Measurements from ENCODE around the gene GPX4.

The GPX4 gene, protein sequence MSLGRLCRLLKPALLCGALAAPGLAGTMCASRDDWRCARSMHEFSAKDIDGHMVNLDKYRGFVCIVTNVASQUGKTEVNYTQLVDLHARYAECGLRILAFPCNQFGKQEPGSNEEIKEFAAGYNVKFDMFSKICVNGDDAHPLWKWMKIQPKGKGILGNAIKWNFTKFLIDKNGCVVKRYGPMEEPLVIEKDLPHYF
- total RNA-seq: 111 to 145 reads per million in 2 donors

DNA sequence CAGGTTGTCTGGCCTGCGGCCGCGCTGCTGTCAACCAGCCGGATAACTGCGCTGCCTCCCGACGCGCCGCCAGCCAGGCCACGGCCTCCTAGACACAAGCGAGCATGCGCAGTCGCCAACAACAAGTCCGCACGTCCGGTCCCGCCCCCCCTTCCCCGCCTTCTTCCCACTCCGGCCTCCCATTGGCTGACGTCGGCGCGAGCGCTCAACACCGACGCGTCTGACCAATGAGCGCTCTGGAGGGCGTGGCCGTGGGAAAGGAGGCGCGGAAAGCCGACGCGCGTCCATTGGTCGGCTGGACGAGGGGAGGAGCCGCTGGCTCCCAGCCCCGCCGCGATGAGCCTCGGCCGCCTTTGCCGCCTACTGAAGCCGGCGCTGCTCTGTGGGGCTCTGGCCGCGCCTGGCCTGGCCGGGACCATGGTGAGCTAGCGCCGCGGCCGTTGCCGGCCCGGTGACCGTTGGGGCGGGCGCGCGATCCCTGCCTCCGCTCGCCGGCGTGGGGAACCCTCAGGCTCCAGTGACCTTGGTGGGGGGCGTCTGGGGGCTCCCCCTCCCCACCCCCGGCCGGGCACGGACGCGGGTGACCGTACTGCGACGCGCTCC is at the start of gene GPX4:
TSS of gene GPX4 (plus strand) at position 287 of the 603 bp plus-strand sequence. CDS start at position 337, 50 bp downstream.
- DNase-seq: peak; percentile 98

DNA sequence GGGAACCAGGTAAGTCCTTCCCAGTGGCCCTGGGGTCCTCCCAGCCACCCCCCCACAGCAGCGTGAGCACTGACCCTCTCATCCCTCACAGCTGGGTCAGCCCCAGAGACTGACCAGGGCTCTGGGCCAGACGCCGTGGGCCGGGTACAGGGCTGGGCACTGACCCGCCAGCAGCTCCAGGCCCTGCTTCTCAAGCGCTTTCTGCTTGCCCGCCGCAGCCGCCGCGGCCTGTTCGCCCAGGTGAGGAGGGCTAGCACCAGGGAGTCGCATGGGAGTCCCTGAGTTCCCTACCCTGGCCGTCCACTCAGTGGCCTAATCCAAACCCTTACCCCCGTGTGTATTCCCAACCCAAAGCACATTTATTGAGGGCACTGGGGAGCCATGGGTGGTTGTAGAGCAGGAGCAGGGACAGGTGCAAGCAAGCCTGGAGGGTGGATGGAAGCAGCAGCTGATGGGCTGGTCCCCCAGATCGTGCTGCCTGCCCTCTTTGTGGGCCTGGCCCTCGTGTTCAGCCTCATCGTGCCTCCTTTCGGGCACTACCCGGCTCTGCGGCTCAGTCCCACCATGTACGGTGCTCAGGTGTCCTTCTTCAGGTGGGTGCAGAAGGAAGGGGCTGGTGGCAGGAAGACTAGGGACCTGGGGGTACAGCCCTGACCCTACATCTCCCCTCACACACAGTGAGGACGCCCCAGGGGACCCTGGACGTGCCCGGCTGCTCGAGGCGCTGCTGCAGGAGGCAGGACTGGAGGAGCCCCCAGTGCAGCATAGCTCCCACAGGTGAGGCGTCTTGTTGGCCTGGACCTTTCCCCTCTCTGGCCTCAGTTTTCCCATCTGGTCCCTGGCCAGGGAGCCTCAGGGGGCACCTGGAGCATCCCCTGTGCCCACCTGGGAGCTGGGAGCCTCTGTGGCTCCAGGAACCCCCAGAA is 49.4 kb upstream of the GPX4 start:
- DNase-seq: no peak

DNA sequence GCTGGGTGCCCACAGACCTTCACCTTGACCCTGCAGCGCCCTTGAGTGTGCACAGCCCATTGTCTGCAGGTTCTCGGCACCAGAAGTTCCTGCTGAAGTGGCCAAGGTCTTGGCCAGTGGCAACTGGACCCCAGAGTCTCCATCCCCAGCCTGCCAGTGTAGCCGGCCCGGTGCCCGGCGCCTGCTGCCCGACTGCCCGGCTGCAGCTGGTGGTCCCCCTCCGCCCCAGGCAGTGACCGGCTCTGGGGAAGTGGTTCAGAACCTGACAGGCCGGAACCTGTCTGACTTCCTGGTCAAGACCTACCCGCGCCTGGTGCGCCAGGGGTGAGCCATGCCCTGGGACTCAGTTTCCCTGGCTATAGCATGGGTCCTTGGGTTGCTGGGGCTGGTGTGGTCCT is 48.8 kb upstream of the GPX4 start:
- DNase-seq: no peak

DNA sequence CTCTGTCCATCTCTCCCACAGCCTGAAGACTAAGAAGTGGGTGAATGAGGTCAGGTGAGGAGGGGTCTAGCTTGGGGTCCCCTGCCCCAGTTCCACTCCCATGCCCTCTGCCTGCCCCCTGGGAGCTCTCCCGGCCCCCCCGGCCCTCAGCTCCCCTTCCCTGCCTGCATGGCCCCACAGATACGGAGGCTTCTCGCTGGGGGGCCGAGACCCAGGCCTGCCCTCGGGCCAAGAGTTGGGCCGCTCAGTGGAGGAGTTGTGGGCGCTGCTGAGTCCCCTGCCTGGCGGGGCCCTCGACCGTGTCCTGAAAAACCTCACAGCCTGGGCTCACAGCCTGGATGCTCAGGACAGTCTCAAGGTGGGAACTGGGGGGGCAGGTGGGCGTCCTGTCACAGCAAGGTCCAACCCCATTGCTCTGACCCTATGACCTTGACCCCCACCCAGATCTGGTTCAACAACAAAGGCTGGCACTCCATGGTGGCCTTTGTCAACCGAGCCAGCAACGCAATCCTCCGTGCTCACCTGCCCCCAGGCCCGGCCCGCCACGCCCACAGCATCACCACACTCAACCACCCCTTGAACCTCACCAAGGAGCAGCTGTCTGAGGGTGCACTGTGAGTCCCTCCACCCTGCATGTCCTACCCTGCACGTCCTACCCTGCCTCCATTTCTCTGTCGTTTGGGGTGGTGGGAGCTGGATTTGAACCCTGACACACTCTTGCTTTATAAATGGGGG is 47.7 kb upstream of the GPX4 start:
- DNase-seq: no peak

DNA sequence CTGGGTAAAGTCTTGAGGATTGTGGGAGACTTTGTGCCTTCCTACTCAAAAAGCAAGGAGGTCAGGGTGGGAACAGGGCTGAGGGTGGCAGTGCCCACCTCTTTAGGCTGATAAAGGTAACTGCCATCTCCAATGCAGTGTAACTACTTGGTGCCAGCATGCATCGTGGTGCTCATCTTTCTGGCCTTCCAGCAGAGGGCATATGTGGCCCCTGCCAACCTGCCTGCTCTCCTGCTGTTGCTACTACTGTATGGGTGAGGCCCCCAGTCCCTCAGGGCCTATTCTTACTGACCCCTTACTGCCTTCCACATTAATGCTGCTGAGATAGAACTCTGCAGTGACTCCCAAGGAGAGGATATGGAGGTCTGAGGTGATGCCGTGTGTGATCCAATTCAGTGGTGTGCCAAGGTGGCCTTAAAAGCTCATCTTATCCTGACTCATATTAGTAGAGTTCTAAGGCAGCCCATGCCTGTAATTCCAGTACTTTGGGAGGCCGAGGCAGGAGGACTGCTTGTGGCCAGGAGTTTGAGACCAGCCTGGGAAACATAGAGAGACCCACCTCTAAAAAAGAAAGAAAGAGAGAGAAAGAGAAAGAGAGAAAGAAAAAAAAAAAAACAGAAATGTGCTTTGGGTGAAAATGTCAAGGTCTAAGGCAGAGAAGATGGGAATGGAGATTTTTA is 46.5 kb upstream of the GPX4 start:
- no peak for DNase-seq

DNA sequence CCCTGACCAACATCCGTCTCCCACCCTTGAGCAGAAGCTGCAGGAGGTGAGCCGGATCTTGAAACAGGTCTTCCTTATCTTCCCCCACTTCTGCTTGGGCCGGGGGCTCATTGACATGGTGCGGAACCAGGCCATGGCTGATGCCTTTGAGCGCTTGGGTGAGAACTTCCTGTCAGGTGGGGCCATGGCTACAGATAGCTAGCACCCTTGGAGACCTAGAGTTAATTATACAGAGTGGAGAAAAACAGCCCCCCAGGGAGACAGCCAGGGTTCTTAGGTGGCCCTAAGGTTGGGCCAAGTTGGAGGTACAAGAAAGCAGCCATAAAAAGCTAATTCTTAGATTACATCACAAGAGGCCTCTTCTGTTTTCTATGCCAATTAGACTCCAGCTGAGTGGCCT is 45.7 kb upstream of the GPX4 start:
- no peak for DNase-seq

DNA sequence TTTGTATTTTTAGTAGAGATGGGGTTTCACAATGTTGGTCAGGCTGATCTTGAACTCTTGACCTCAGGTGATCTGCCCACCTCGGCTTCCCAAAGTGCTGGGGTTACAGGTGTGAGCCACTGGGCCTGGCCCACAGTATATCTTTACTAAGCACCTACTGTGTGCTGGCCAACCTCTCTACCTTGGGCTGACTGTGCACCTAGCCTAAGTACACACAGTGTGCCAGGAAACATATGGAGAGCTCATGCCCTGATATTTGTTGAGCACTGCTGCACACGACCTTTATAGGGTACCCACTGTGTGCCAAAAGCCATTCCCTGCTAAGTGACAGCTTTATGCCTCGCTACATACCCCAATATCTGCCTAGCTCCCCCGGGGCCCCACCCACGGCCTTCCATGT is 43.1 kb upstream of the GPX4 start:
- no peak for DNase-seq

DNA sequence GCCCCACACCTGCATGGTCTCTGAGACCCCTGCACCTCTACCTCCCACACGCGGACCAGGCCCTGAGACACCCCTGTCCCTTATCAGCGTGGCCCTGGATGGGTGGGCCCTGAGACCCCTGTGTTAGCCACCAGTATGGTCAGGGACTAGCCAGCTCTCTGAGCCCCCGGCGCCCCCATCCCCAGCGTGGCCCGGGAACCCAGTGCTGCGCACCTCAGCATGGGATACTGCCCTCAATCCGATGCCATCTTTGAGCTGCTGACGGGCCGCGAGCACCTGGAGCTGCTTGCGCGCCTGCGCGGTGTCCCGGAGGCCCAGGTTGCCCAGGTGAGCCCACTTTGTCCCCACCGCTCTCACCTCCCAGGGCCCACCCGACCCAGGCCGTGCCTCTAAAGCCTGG is 41.8 kb upstream of the GPX4 start:
- no peak for DNase-seq

DNA sequence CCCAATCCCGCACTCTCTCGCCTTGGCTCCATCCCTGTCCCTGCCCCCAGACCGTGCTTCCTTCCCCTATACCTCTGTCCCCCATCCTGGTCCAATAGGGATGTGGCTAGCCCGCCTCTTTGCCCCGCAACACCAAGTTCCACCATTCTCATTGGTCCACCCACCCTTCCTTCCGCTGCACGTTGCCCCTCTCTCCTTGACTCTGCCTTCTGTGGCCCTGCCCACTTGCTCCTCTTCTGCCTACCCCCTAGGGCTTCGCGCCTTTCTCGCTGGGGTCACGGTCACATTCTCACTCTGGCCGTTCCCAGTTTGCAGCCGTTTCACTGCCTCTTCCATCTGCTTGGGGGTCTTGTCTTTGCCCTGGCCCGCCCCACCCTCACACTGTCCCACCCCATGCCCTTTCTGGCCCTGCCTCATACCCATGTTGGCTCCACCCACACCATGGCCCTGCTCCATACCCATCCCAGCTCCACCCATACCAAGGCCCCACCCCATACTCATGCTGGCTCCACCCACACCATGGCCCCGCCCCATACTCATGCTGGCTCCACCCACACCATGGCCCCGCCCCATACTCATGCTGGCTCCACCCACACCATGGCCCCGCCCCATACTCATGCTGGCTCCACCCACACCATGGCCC is 41.3 kb upstream of the GPX4 start:
- no peak for DNase-seq

DNA sequence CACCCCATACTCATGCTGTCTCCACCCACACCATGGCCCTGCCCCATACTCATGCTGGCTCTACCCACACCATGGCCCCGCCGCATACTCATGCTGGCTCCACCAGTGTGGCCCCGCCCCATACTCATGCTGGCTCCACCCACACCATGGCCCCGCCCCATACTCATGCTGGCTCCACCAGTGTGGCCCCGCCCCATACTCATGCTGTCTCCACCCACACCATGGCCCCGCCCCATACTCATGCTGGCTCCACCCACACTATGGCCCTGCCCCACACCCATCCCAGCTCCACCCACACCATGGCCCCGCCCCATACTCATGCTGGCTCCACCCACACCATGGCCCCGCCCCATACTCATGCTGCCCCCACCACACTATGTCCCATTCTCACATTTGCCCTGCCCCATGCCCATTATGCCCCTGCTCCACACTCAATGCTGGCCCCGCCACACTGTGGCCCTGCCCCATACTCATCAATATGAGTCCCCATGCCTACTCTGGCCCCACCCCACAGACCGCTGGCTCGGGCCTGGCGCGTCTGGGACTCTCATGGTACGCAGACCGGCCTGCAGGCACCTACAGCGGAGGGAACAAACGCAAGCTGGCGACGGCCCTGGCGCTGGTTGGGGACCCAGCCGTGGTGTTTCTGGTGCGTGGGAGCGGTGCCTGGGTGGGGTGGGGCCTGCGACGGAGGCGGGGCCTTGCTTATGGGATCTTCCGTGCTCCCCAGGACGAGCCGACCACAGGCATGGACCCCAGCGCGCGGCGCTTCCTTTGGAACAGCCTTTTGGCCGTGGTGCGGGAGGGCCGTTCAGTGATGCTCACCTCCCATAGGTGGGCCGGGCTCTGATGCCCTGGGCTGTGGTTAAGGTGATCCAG is 40.5 kb upstream of the GPX4 start:
- peak; percentile 60 for DNase-seq

DNA sequence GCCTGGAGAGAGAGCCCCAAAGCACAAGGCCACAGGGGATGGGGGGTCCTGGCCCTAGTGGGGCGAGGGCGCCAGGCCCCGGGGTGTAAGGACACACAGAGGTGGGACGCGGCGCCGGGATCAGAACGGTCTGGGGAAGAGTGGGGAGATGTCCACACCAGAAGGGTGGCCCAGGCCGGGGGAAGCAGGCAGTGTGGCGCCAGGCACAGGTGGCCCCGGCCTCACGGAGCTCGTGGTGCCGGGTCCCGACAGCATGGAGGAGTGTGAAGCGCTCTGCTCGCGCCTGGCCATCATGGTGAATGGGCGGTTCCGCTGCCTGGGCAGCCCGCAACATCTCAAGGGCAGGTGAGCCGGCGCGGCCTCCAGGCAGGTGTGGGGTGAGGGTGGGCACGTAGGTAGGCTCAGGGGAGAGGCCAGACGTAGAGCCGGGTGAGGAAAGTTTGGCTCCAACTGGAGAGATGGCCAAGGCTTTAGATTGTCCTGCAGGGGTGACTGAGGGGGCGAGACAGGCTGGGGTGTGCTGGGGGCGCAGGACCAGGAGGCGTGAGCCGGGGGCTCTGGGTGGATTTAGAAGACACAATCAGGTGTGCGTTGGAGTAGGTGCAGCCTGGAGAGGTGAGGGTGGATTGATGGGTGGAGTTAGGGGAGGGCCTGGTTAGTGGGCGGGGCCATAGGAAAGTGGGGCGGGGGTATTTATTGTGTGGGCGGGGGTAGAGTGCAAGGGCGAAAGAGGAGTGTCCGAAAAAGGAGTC is 39.7 kb upstream of the GPX4 start:
- no peak for DNase-seq

DNA sequence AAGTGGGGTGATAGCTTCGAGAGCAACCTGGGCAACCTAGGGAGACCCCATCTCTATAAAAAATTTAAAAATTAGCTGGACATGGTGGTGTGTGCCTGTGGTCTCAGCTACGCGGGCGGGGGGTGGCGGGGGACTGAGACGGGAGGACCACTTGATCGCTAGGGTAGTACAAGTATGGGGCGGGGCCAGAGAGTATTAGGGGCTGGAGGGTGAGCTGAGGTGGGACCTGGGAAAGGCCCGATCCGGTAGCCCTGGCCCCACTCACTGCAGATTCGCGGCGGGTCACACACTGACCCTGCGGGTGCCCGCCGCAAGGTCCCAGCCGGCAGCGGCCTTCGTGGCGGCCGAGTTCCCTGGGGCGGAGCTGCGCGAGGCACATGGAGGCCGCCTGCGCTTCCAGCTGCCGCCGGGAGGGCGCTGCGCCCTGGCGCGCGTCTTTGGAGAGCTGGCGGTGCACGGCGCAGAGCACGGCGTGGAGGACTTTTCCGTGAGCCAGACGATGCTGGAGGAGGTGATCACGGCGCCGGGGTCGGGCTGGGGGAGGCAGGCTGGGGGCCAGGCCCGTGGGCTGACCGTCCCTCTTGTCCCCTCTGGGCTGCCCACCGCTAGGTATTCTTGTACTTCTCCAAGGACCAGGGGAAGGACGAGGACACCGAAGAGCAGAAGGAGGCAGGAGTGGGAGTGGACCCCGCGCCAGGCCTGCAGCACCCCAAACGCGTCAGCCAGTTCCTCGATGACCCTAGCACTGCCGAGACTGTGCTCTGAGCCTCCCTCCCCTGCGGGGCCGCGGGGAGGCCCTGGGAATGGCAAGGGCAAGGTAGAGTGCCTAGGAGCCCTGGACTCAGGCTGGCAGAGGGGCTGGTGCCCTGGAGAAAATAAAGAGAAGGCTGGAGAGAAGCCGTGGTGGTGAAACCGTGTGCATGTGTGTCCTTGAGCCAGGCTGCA is 38.9 kb upstream of the GPX4 start:
- peak; percentile 58 for DNase-seq

DNA sequence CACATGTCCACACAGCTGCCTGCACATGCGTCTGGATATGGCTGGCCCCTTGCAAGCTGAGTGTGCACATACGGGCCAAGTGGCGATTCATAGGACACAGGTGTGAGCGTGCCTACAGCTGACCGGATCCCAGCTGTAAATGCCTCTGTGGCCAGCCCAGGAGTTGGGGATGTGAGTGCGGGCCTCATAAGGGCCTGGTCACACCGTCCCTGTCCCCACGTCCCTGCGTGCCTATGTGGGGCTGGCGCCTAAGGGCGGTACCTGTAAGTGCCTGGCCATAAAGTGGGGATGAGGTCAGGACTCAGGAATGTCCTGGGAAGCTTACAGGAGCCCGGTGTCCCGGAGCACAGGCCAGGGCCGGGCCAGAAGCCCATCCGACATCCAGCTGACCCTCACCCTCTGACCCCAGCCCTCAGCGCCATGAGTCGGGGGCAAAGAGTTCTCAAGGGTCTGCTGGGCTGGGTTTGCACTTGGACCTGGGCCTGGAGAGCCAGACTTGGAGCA is 38.1 kb upstream of the GPX4 start:
- no peak for DNase-seq

DNA sequence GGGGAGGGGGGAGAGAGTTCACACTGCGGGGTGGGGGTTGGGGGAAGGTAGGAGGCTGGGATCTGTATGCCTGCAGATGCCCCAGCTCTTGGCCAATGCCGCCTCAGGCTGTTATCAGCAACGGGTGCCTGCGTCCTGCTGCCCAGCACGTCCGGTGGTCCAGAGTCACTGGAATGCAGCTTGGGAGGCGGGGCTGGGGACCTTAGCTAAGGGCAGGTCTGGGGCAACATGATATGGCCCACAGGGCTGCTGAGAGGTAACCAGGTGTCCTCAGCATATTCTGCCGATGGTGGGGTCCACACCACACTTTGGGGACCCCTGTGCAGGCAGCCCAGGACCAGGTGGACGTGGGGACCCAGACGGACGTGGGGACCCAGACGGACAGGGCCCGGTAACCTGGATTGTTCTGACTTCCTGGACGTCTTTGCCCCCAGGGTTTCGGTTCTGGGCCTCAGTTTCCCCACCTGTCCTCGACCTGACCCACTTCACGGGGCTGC is 37.5 kb upstream of the GPX4 start:
- DNase-seq: no peak

DNA sequence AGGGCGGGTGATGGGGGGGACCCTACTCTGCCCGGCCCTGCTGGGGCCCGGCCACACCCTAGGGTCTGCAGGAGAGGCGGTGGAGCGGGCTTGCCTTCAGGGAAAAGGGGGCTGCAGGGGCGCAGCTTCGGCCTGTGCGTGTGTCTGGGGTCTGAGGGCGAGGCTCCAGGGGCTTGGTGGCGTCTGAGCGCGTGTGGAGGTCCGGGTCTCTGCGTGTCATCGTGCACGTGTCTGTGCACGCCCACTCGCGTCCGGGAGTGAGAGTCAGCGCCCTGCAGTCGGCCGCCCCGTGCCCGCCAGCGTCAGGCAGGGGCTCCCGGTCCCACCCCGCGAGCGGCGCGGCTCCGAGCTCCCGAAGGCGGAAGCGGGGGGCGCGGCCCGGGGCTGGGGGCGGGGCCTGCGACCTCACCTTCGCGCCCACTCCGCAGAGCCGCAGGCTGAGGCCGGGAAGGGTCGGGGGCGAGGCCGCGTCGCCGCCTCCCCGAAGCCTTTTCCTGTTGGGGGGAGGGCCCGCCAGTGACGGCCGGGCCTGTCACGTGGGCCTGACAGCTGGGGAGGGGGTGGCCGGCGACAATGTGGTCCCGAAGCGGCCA is 37.0 kb upstream of the GPX4 start, which contains the start of gene ARHGAP45:
TSS of gene ARHGAP45 (plus strand) at position 420 of the 593 bp plus-strand sequence. CDS start 239 bp downstream, outside the sequence.
- peak; percentile 77 for DNase-seq

DNA sequence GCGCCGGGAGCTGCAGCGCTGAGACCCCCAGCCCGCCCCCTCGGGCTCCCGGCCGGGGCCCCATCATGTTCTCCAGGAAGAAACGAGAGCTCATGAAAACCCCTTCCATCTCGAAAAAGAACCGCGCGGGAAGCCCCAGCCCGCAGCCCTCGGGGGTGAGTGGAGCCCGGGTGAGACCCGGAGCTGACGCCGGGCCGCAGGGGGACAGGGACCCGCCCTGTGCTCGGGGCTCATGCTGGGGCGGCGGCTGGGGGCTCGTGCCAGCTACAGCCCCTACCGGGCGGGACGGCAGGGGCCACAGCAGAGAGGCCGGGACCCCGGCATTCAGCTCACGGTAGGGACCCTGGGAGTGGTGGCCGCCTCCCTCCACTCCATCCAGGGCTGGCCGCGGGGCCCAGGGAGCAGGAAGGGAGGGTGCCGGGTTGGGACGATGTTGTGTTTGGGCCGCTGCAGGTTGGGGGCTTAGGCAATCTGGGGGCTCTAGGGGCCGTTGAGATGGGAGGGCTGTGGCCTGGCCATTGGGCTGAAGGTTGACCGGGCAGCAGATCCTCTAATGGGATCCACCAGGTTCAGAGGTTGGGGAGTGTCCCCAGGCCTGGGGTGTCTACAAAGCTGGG is 36.3 kb upstream of the GPX4 start:
- peak; percentile 73 for DNase-seq
